Measurements from ENCODE around the gene KIF13A. TPM values are rescaled to one million over a fixed set of nuclear protein-coding genes. Genes with fewer than 3 reads are reported as not detected.
"Not testable (repeated sequence)": the region's sequence is repeated elsewhere in the genome, so short reads cannot be mapped to it uniquely, and the experiment has no call there.

The KIF13A gene
- total RNA-seq, 1 experiment from 2014 or later = 11.3 TPM

DNA sequence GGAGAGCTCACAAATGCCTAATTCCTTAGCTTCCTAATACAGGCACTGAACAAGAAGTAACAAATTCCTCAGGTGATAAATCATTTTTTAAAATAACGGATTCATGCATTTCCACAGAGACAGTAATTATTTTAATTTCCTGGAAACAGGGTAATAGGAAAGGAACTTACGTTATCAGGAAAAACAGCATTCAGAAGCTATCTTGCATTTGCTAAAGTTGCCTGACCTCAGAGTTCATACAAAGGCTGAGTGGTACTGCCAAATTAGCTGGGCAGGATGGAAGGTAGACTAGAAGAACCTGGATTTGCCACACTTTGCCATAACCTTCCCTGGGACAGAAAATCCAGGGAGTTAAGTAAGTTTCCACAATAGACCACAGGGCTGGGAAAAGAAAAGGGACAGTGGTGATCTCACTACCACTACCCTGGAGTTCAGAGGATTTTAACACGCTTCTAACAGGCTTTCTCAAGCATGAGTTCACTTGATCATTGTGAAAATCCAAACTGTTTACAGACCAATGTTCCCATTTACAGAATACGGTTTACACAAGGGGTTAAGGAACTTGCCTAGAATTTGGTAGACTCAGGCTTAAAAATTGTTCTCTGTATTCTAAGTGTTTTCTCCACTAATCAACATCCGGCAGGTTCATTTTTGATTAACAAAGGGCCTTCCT is 57.0 kb downstream of the KIF13A start:
- Histone ChIP-seq H3K4me3 (no peak overlapping the region), H3K9me3 (no peaks in the 10 kb centered on the region), H3K27me3 (no peaks in the 10 kb centered on the region), H3K36me3 (peaks cover 2% of the 10 kb centered on the region; the same call in 1 of the 2 replicates)
- no peak for DNase-seq

DNA sequence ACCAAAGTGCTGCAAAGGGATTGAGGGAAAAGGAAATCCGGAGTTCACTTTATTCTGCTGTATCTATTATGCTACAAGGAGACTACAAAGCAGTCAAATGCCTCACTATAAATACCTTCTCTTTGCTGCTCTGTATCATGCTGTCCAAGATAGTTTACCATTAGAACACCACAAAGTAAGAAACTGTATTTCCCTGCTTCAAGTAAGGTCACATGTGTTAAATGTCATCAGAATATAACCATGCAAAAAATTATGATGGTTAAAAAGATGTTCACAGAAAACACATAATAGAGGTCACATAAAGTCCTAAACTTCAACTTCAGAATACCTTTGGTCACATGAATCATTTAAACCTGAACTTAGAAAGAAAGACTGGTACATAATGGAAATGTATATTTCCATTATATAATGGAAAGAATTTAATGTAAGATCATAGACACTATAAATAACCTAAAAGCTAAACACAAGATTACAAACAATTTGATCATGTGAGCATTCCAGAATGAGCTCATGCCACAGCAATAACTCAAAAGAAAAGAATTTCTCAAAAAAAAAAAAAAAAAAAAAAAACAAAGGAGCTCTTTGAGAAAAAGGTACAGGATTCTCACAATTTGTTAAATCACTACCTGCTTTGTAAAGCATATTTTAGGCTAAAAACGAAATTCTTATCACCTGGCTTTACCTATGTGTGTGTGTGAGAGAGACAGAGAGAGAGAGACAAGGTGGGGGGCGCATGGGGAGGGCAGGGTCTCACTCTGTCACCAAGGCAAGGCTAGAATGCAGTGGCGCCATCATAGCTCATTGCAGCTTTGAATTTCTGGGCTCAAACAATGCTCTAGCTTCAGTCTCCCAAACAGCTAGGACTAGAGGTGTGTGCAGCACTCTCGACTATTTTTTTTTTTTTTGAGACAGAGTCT is 58.7 kb downstream of the KIF13A start:
- Histone ChIP-seq H3K9me3 (no peaks in the 10 kb centered on the region), H3K36me3 (peaks cover 2% of the 10 kb centered on the region; the same call in 1 of the 2 replicates), H3K4me3 (no peak overlapping the region), H3K27me3 (no peaks in the 10 kb centered on the region)
- DNase-seq = no peak

DNA sequence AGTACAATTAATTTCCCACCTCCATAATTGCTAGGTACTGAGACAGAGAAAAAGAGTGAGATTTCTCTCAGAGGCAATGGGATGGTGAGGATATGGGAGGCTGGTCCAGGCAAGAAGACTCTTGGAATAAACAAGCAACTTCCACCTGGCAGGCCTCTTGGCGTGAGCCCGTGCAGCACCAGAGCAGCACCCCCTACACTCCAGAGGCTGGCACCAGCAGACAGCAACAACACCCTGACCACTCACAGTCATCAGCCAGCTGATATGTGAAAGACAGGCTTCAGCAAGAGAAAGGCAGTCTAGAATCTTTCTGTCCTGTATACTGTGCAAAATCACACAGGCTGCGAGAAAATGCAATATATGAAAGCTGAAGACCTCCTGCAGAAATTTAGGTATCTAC is 59.7 kb downstream of the KIF13A start:
- no peaks in the 10 kb centered on the region for H3K27me3 ChIP-seq
- H3K36me3 ChIP-seq = peaks cover 2% of the 10 kb centered on the region; the same call in 1 of the 2 replicates
- no peaks in the 10 kb centered on the region for H3K9me3 ChIP-seq
- no peak overlapping the region for H3K4me3 ChIP-seq
- peak; percentile 69 for DNase-seq

DNA sequence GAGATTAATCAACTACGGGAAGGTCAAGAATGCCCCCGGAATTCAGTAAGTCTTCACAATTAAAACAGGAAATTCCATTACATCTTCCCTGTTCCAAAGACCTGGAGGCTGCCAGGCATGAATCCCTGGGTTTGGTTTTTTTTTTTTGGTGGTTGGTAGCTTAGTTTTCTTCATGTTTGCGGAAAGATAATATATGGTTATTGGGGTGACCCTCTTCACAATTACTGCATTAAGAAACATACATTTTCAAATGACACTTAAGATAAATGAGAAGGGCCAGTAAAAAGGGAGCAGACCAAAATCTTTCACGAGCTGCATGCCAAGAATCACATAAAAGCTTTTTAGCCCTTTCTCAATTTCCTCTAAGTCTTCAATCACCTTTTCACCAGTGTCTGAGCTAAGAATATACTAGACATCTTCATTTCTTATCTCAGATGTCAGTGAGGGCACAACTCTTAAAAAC is 64.0 kb downstream of the KIF13A start:
- no peak for DNase-seq

DNA sequence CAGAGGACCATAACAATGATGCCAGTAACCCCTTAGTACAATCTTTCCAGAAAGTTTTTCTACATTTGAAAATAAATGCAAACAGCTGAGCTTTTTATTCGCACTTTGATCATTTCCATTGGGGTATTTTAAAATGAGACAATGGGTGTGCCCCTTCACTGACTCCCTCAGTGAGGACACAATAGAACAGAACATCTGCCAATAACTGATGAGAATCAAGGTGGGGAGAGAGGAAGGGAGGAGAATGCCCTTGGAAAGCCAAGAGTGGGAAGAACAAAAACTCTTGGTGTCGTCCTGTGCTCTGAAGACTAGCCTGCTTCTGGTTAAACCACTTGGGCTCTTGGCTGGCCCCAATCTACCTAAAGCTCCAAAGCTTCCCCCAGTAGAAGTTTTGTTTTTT is 66.0 kb downstream of the KIF13A start:
- no peaks in the 10 kb centered on the region for H3K9me3 ChIP-seq
- DNase-seq = no peak
- H3K27me3 ChIP-seq = no peaks in the 10 kb centered on the region
- H3K36me3 ChIP-seq = no peaks in the 10 kb centered on the region
- no peak overlapping the region for H3K4me3 ChIP-seq

More for the DNA sequence above, 64.0 kb downstream of the KIF13A start:
- Histone ChIP-seq H3K27me3 (no peaks in the 10 kb centered on the region), H3K4me3 (no peak overlapping the region), H3K9me3 (no peaks in the 10 kb centered on the region), H3K36me3 (no peaks in the 10 kb centered on the region; the same call in 1 of the 2 replicates)

DNA sequence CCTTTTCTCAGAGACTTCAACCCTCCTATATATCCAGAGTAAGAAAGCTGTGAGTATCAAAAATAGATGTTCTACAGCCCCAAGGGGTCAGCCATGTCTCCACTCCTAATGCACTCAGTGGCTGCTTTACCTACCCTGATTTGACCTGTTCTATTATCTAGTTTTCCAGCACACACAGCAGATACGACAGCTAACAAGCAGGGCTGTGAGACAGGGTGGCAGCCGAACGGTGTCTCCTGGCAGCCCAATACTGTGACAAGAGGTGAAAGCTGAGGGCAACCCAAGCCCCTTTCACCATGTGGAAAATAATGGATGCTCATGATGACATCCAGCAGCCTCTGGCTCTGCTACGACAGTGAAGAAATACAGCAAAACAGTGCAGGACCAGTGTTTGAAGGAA is 67.9 kb downstream of the KIF13A start:
- Histone ChIP-seq H3K36me3 (no peaks in the 10 kb centered on the region), H3K4me3 (no peak overlapping the region), H3K9me3 (no peaks in the 10 kb centered on the region), H3K27me3 (no peaks in the 10 kb centered on the region)
- no peak for DNase-seq

DNA sequence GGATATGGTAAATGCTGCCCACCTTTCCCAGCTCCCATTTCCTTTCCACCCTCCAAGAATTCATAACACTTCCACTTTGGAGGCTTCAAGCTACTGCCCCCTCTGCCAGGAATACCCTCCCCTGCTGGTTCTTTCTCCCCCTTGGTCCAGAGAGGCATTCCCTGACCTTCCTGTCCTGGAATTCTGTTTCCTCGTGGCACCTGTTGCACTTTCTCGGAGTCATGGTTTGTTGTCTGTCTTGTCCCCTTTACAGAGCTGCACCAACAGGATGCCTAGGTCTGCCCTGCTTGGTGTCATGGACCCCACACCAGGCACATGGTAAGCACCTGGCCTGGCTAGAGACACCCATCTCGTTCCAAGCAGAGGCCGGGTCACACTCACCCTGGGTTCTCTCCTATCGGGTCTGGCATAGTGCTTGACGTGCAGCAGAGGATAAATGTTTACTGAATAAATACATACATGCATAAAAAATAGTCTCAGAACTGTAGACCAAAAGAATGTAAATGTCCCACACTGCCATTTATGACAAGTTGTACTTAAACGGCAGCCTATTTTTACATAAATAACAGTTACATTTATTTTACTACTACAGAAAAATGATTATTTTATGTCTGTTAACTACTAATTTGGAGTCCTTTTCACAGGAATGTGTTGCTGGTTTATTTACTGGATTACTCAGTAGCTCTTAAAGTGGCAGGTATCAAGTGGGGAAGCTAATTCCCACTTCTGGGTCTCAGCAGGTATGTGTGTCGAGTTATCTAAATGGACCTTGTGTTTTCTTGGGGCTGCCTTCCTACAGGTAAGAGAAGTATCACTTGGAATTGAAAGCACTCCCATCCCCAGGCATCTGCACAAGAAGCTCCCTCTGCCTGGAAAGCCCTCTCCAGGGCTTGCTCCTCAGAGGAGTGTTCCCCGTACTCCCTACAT is 69.3 kb downstream of the KIF13A start:
- Histone ChIP-seq H3K27me3 (no peaks in the 10 kb centered on the region), H3K4me3 (no peak overlapping the region), H3K9me3 (no peaks in the 10 kb centered on the region), H3K36me3 (no peaks in the 10 kb centered on the region)
- DNase-seq = no peak

DNA sequence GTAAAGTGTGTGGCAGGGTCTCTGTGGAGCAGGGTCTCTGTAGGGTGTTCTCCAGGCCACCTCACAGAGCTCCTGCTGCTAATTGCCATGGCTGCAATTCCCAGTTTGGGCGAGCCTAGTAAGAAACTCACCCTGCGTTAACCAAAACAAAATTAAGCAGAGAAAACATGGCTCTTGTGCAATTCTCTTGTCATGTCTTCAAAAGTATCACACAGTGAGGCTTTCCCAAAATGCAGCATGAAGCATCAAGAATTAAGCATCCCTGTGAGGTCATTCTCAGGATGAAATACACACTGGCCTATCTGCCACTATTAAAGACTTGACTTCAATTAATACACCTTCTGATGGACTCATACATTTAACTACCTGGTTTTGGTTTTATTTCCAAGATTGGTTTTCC is 72.8 kb downstream of the KIF13A start:
- Histone ChIP-seq H3K36me3 (no peaks in the 10 kb centered on the region), H3K4me3 (no peak overlapping the region), H3K9me3 (no peaks in the 10 kb centered on the region), H3K27me3 (no peaks in the 10 kb centered on the region)
- DNase-seq = no peak

DNA sequence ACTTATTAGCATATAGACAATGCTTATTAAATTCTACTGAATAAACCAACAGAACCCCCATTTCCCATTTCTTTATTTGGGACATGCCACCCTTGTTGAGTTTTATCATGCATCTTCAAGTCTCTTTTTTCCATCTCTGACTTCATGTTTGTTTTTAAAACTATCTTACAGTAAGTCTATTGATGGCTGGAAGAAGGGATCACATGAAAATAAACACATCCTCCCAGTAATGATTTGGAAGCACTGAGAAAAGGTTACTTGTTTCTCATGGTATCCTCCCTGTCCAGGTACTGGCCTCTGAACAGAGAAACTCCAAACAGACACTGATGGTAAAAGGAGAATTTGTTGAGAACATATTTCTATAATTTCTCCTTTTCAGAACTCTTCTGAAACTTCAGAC is 74.9 kb downstream of the KIF13A start:
- no peak for DNase-seq
- H3K4me3 ChIP-seq = no peak overlapping the region
- no peaks in the 10 kb centered on the region for H3K27me3 ChIP-seq

DNA sequence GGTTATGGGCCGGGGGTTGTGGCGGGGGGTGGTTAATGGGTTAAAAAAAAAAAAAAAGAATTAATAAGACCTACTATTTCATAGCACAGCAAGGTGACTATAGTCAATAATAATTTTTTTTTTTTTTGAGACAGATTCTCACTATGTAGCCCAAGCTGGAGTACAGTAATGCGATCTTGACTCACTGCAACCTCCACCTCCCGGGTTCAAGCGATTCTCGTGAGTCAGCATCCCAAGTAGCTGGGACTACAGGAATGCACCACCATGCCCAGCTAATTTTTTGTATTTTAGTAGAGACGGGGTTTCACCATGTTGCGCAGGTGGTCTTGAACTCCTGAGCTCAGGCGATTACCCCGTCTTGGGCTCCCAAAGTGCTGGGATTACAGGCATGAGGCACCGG is 75.8 kb downstream of the KIF13A start:
- H3K9me3 ChIP-seq, DNase-seq, H3K27me3 ChIP-seq, H3K36me3 ChIP-seq, H3K4me3 ChIP-seq: not testable (repeated sequence)

More for the DNA sequence above, 74.9 kb downstream of the KIF13A start:
- Histone ChIP-seq H3K9me3 (no peaks in the 10 kb centered on the region), H3K36me3 (no peaks in the 10 kb centered on the region)

DNA sequence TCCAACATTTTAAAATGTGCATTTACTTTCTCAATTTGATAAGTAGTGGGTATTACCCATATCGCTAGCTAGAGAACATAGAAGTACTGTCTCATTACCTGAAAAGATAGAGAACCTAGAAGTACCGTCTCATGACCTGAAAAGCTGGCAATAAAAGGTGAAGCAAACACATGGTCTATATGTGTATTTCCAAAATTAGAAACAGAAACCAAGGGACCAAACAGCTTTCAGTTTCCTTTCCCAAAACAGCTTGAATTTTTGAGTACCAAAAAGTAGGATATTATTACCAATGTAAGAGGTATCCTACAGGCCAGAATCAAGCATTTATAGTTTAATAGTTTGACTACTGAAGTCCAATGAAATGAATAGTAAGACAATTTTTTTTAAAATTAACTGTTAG is 77.2 kb downstream of the KIF13A start:
- H3K36me3 ChIP-seq = no peaks in the 10 kb centered on the region
- H3K27me3 ChIP-seq = no peaks in the 10 kb centered on the region
- no peaks in the 10 kb centered on the region for H3K9me3 ChIP-seq
- DNase-seq = no peak
- H3K4me3 ChIP-seq = no peak overlapping the region

DNA sequence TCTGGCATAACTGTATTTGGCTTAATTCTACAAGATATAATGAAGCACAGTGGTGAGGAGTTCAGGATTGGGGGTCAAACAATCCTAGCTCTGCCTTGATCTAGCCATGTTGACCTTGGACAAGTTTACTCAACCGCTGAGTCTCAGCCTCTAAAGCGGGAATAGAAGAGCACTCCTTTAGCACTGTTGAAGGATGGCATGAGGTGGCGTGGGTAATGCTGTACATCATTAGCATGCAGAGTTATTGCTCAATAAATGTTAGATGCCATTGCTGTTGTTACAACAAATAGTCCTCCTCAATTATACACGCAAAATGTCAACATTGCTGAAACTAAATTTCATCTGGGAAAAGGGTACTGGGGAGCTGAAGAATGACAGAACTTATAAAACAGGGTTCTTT is 78.6 kb downstream of the KIF13A start:
- no peak for DNase-seq
- H3K9me3 ChIP-seq = no peaks in the 10 kb centered on the region
- H3K36me3 ChIP-seq = no peaks in the 10 kb centered on the region
- no peaks in the 10 kb centered on the region for H3K27me3 ChIP-seq
- H3K4me3 ChIP-seq = no peak overlapping the region

DNA sequence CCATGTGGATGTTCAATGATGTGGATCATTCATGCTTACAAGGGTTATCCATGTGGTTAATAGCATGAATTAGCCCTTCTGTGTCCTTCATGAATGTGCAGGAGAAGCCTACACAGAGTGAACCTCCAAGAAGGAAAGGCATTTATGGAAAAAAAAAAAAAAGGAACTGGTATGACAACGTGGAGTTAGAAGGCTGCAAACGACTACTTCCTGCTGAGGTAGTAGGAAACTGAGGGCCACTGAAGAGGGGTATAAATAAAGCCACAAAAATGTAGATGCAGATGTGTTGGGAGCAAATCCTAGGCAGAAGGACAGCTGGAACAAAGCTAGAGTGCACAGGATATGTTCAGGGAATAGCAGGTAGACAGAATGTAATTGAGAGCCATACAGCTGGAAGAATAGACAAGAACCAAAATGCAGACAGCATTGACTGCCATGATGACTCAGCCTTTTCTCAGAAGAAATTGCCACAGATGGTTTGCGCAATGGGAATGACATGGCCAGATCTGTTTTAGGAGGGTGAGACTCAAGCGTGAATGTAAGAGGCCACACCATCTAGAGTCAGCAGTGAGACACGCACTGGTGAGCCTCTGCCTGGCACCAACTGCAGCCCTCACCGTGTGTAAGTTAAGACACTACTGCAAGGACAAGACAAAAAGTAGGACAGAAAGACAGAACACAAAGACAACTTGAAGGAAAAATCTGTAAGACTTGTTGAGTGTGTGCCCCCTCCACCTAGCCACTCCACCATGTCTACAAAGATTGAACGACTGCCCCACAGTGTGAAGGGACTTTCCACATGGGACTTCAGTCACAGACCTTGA is 79.8 kb downstream of the KIF13A start:
- Histone ChIP-seq H3K4me3 (no peak overlapping the region), H3K27me3 (no peaks in the 10 kb centered on the region)

DNA sequence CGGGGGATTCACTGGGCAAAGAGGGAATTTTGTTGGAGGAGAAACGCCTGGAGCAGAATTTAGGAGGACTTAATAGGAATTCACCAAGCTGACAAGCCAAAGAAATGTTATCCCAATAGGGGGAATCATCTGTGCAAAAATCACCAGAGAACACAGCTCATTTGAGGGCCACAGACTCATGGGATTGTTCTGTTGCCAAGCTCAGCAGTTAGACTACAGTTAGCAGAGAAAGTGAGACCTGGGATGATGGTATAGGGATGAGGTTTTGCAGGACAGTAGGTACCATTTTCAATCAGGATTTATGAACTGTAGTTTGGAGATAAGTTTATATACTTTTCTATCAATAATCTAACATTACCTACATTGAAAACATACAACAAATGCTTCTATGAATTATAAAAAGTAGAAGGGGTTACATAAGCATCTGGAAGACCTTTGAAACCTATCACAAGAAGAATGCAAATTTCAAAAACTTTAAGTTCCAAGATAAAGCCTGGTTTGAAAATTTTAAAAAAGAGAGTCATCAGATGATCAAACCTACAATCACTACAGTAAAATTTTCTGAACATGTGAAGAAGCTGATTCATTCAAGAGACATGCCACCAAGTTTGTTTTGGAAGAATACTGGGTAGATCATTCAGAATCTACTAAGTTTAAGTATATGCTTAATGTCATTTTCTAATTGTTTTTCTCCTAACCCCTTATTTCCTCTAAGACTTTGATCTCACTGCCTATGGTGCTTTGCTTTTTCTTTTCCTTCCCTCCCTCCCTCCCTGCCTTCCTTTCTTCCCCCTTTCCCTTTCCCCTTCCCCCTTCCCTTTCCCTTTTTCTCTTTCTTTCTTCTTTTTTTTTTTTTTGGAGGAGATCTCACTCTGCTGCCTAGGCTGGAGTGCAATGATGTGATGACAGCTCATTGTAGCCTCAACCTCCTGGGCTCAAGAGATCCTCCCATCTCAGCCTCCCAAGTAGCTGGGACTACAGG is 81.5 kb downstream of the KIF13A start:
- no peaks in the 10 kb centered on the region for H3K9me3 ChIP-seq
- no peak for DNase-seq
- no peak overlapping the region for H3K4me3 ChIP-seq
- H3K36me3 ChIP-seq = no peaks in the 10 kb centered on the region
- no peaks in the 10 kb centered on the region for H3K27me3 ChIP-seq

More for the DNA sequence above, 79.8 kb downstream of the KIF13A start:
- DNase-seq = peak; percentile 86
- H3K9me3 ChIP-seq = no peaks in the 10 kb centered on the region
- no peaks in the 10 kb centered on the region for H3K36me3 ChIP-seq

Measured in MG63 (cell line).